NK-92 (cell line): Measurements from ENCODE around the gene SLC6A6.

Experiments
- DNase-seq: peaks from one replicate; lab custom pipeline; 2025; ENCODE audit not compliant: unreplicated experiment; lab: John Stamatoyannopoulos, UW

Gene SLC6A6

DNA sequence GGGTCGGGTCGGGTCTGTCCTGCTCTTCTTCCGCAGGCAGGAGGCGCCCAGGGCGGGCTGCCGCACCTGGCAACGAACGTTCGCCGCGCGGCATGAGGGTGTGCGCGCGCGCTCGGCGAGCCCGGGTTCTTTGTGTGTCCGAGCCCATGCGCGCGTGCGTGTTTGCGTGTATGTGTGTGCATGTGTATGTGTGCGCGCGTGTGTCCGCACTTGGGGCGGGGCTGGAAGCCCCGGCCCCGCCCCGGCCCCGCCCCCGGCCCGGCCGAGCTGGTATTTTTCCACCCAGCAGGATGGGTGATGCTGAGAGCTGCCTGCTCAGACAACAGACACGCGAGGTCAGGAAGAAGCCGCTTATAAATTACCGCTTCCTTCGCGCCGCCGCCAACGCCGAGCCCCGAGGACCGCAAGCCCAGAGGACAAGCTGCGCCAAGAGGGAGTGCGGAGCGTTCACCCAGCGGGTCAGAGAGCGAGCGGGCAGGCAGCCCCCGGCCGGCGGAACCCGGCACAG lies at the start of gene SLC6A6:
TSS of gene SLC6A6 (plus strand) at position 303 of the 508 bp plus-strand sequence. CDS start 41,029 bp downstream, outside the sequence.
- peak; percentile 37 for DNase-seq

DNA sequence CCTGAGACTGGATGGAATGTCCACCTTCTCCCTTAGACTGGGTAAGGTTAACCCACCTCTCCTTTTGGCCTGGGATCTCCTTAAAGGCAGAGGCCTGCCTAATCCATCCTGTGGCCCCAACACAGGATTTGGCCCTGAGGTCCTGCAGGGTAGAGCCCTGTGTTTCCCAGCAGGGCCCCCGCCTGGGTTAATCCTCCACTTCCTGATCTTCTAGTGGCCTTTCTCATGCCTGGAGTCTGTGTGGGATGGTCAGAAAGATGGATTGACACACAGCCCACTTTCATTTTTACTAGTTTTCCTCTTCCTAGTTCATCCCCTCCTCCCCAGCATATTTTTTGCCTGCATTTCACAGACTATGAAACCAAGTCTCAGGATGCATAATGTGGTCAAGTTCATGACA lies 48.9 kb upstream of the SLC6A6 start:
- DNase-seq: no peak

DNA sequence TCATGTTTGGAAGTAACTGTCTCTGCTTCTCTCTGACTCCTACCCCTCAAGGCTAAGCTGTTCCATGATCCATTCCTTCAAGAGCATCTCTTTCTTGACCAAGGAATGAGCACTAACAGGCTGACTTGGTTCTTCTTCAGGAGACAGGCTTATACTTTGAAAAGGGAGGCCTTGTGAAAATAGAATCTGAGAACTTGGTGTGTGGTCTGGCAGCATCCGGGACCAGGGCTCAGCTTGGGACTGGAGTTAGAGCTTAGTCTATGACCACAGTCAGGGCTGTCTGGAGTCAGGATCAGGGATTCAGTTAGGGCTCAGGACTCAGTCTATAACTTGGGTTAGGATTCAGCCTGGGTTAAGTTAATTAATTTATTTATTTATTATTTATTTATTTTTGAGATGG lies 44.9 kb upstream of the SLC6A6 start:
- no peak for DNase-seq

DNA sequence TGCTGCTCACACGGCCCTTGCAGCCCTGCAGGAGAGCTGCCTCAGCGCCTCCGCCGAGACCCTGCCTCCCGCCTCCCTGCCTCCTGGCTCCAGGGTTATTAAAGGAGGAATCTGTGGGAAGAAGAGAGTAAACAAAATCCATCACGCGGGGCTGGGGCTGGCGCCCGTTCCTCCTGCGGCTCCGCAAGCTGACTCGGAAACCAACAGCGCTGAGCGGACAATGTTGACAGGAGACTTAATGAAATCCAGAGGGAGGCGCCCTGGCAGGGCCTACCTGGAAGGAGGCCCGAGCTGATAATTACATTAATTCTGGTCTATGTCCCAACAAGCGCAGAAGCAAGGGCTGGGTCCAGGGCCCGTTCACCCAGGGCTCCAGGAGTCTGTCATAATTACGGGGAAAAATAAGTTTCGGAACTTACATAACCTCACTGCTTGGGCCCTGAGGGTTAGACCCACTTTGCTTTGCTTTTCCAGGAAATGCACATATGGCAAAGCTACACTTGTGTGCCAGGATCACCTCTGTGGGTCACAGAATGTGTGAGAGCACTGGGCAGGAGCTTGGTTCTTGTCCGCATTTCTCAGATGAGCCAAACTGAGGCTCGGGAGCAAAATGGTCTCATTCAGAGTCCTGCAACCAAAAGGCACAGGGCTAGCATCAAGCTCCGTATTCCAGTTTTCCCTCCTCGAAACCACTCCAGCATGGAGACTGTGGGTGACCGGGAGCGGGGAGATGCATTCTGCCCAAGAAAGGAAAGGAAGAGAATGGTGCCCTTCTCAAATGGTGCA lies 43.8 kb upstream of the SLC6A6 start:
- no peak for DNase-seq

DNA sequence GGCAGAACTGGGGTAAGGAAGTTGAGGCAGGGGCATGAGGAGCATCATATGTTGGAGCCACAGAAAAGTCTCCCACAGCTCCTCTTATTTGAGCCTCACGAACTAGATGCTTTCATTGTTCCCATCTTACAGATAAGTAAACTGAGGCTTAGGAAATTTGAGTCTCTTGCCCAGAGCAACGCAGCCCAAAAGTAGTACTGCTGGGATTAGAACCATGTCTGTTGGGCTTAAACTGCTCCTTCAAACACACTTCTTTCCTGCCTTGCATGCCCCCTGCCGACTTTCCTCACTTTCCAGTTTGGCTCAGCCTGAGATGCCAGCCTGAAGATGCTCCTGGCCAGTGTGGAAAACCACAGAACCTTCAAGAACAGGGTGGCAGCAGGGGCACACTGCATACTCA lies 43.1 kb upstream of the SLC6A6 start:
- DNase-seq: no peak

DNA sequence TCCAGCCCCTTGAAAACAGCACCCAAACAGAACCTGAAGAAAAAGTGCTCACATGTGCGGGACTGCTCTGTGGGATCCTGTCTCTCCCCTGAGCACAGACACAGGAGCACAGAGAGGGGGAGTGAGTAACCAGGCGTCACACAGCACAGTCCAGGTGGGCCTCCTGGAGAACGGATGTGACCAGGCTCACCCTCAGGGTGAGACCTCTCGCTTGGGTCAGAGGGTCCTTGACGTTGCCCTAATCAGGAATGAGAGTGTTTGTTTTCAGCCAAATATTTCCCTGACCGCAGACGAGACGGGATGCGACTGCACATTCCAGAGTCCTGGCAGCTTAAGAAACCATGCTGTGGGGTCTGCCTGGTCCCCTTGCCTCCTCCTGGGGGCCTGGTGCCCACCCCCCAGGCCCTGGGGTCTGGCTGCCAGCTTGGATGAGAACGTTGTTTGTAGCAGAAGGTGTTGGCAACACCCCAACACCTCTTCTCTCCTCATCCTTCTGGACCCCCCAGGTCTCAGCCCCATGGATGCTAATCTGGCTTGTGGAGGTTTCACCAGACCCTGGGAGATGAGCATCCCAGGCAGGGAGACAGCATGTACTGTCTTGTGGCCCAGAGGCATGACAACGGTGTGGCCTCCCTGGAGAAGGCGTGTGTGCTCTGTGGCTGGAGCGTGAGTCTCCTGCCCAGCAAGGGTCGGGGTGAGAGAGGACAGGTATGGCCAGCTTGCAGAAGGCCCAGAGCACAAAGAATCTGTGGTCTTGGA lies 42.1 kb upstream of the SLC6A6 start:
- no peak for DNase-seq

DNA sequence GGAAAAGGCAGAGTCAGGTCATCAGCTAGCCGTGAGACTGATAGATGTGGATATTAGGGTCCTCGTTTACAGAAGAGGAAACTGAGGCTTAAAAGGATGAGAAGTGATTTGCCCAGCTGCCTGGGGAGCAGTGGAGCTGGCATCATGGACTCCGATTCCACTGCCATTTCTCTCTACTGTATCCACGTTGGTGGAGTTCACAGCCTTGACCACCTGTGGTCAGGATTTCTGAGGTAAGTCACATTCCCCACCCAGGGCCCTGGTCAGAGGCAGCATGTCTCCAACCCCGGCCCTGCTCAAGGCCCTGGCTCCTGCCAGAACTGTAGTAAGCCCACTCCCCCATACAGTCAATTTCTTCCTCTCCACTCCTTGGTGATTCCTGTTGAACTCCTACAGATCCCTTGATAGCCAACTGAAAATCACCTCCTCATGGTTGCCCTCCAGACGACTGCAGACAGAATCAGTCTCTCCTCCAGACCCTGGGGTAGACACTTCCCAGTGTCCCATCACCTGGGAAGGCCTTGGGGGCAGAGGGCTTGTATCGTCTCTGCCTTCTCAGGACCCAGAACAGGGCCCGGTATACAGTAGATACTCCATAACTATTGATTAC lies 41.2 kb upstream of the SLC6A6 start:
- no peak for DNase-seq

DNA sequence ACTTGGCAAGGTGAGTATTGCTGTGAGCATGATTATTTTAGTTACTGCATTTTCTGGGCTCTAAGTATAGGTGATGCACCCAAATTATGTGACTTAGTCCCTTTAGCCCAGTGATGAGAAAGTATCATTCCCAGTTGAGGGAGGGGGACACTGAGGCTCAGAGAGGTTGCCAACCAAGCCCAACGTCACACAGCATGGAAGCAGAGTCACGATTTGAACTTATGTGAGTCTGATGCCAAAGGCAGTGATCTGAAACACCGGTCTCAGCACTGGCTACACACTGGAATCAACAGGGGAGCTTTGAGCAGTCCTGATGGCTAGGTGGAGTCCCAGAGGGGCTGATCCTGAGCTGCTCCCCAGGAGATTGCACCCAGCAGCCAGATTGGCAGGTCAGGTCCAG lies 39.5 kb upstream of the SLC6A6 start:
- no peak for DNase-seq

DNA sequence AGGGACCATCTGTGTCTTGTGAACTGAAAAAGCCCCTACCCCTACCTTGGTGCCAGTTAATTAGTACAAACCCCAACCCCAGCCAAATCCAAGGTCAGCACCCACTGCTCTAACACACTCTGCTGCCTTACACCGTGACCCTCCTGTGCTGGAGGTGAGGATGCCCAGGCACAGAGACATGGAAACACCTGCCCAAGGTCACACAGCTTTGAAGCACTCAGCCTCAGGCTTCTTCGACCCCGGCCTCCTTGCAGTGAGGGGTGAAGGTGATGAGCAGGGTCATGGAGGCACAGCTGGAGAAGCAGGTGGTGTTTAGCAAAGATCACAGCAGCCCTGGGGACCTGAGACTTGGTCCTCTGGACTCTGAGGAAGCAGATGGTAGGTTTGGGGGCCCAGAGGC lies 39.0 kb upstream of the SLC6A6 start:
- DNase-seq: no peak

DNA sequence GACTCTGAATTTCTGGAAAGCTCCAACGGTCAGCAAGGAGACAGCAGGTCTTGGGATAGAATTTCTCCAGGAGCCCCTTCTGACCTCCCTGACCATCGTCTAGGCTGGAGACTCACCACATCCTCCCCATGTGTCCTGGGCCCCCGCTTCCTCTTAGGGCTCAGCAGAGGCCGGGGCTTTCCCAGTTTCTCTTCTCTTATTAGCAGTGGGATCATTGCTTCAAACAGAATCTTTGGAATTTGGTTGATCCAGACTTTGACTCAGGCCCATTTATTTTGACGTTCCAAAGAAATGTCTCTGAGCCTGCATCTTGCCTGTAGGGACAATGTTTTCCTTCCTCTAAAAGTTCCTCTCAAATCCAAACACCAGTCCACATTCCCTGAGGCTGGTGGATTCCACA lies 38.4 kb upstream of the SLC6A6 start:
- no peak for DNase-seq

DNA sequence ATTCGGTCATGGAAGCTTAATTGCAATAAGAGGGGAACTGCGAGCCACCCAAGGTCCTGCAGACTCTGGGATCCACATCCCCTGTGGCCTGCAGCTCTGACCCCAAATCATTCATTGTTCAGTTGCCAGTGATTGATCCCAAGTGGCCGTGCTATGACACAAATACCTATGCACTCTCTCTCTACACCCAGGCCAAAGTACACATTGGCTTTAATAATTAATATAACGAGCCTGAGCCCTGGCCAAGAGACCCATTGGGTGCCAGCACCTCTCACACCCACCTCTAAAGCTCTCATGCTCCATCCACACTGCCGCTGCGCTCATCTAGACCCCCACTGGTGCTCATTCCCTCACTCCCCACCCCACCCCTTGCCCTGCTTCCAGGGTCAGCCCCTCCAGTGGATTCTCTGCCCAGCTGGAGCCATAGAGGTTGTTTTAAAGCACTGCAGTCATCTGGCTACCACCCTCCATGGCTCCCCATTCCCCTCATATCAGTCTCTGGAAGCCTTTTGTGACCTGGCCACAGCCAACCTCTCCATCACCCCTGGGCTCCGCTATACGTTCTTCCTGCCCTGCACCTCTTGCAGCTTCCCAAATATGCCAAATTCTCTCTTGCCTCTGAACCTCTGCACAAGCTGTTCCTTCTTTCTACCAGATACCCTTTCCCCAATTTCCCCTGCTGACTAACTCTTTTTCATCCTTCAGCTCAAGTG lies 37.7 kb upstream of the SLC6A6 start:
- no peak for DNase-seq

DNA sequence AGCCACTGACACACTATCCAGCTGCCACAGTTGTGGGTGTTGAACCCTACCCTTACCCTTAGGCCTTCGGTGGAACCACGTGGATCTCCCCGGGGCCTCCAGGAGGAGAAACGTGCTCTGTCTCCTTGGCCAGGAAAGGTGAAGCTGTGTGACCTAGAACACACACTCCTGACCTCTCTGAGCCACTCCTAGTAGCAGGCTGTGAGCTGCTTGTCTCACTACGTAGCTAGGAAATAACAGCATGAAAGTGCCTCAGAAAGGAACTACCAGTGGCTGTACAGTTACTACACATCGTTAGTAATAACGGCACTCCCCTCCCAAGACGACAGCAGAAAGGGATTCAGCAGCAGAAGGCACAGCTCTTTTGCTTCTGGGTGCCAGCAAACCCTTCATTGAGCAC lies 36.2 kb upstream of the SLC6A6 start:
- no peak for DNase-seq

DNA sequence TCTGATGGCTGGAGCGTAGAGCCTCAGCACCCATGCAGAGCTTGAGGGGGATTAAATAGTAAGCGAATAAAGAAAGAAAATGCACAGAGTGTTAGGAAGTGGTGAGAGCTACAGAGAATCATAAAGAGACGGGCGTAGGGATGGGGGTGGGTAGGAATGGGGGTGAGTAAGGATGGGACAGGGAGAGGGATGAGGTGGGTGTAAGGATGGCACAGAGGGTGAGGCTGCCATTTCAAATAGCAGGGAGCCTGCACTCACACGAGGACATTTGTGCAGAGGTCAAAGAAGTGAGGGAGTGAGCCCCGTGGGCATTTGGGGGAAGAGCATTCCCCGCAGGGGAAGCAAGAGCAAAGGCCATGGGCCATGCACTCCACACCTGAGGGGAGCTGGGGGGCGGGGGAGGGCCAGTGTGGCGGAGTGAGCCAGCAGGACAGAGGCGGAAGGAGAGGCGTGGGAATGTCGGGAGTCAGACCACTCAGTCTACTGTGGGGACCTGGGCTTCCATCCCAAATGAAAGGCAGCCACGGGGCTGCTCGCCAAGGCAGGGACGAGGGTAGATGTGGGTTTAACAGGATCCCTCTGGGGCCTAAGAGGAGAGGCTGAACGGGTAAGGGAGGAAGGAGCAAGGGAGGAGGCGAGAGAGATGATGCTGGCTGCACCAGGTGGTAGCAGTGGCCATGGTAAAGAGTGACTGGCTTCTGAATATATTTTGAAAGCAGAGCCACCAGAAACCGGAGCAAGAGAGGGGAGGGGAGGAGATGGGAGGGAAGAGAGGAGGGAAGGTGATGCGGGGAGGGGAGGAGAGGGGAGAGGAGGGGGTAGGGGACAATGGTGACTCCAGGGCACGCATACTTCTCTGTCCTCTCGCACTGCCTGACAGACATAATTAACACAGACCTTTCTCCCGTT lies 35.2 kb upstream of the SLC6A6 start:
- DNase-seq: no peak

DNA sequence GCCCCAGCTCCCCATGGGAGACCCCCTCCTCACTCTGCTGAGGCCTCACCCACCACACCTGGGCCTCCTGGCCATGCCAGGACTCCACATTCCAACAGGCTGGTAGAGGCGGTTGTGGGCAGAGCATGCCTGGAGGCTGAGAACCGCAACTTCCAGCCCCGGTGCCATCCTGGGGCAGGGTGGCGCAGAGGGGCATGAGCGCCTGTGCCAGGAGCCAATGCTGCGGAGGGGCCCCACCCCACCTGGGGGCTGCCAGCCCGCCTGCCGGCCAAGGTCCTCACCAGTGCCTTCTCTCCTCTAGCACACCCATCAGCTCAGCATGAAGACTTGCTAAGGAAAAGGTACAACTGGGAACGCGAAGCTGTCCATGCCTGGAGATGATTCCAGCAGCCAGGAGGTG lies 34.3 kb upstream of the SLC6A6 start:
- no peak for DNase-seq

DNA sequence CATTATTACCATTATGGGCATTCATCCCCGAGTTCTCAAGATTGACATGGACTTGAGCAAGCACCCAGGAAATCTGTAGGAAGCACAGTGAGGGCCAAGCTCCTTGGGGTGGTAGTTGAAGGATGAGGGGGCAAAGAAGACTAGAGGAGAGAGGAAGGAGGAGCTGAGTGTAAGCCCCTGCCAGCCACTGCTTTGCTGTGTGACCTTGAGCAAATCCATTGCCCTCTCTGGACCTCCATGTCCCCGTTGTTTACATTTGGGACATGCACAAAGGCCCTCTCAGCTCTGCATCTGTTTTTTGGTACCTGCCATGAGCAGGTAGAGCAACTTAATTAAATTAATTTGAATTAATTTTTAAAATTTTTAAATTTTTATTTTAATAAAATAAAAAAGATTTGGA lies 33.5 kb upstream of the SLC6A6 start:
- DNase-seq: no peak

DNA sequence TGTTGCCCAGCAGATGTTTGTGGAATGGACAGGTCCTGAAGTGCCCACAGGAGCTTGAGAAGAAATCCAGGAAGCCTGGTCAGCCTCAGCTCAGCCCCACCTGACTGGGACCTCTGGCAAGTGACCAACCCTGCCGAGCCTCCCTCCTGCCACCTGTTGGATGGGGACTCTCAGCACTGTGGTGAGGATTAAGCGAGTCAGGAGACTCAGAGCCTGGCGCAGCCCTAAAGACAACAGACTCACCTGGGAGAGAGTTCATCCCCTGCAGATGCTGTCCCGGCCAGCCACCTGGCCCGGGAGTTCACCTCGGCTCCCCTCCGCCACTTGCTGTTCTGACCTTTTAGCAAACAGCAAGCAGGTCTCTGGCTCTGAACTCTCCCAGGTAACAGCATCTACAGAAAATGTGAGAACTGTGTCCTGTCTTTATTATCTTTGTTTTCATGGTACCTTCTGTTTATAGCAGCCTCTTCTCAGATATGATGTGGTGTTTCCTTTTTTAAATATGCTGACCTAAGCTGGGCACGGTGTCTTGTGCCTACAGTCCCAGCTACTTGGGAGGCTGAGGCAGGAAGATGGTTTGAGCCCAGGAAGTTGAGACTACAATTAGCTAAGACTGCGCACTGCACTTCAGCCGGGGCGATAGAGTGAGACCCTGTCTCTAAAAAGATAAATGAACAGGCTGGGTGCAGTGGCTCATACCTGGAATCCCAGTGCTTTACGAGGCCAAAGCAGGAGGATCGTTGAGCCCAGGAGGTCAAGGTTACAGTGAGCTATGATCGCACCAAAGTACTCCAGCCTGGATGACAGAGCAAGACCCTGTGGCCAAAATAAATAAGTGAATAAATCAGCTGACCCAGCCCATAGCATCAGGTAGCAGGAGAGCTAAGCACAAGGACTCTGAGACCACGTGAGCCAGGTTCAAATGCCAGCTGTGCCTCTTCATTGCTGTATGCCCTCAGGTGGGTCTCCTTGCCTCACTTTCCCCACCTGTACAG lies 32.4 kb upstream of the SLC6A6 start:
- no peak for DNase-seq

DNA sequence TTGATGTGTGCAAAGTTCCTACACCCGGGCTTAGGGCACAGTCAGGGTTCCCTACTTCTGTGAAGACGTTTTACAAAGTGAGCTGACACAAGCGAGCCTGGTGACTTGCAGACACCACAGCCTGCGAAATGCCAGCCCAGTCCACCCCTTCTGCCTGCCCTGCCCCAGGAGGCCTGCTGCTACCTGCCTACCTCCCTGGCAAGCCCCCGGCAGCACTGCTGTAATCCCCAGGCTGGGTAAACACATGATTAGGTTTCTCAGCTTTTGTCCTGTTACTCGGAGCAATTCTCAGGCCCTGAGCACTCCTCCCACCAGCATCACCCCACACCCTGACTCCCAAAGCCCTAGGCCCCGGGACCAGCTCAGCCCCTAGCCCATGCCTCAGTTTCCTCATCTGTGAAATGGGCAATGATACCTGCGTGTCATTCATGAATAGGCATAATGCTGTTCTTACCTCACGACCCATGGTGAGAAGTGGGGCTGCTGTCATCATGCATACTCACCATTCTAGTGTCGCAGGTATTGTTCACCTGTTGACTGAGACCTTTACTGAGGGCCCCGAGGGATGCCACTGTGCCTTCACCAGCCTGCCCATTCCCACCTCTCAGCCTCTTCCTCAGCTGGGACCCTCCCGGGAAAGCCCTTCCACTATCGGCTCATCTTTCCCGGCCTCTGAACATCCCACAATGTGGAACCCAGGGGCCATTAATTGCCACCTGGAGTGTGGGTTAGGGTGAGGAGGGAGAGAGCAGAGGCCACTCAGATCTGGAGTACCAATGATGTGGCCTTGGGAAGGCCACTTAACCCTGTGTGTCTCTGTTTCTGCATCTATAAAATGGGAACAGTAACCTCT lies 31.5 kb upstream of the SLC6A6 start:
- no peak for DNase-seq
